Subcutaneous adipose tissue (tissue), 4 donors: ENCODE data around the gene MLYCD. TPM values are rescaled to one million over a fixed set of nuclear protein-coding genes. Genes with fewer than 3 reads are reported as not detected.

Source experiments
- total RNA-seq, 4 donors: library from RNA; depleted of rRNA; stranded (reverse); fragments of >200 nt; gene quantifications; one replicate each; pipeline ENCODE4 v1.1.0, GENCODE V29; 2016
- TF ChIP-seq, protein P1 (sequence below): fragments of 450-650 bp; IDR thresholded peaks from one replicate; pipeline ENCODE4 v1.5.1; 2016; ENCODE audit warnings: low read depth, mild to moderate bottlenecking, control low read depth, antibody characterized with exemption, moderate library complexity

Gene MLYCD
- total RNA-seq, 4 donors from 2014 or later: 10.0 to 30.9 (median 11.5) TPM

DNA sequence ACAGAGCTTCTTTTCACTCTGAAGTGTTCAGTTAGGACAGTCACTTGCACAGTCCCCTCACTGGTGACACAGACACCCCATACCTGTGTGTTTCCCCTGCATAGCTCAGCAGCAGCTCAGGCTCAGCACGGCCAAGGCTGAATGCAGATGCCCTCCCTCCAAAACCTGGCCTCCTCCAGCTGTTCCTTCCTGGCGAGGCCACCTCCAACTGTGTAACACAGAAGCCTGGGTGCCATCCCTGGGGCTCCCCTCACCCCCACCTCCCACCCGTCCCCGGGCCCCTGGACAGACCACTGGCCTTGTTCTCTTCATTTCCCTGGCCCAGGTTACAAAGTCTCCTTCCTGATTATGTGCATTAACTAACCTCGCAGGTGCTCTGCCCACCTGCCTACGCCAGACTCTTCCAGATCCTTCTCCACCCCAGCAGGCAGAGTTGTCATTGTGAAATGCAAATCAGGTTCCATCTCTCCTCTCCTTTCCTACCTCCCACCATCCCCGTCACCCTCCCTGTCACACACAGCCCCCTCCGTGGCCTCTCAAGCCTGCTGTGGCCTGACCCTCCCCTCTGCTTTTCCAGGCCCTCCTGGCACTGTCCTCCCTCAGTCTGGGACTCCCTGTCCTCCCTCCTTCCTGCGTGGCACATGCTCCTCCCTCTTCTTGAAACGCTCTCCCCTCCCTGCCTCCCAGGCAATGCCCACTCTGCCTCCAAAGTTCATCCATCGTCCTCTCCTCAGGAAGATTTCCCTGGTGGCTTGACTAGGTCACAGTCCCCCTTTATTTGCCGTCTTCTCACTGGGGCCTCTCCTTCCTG lies 26.4 kb downstream of the MLYCD start:
- TF ChIP-seq, protein P1, sequence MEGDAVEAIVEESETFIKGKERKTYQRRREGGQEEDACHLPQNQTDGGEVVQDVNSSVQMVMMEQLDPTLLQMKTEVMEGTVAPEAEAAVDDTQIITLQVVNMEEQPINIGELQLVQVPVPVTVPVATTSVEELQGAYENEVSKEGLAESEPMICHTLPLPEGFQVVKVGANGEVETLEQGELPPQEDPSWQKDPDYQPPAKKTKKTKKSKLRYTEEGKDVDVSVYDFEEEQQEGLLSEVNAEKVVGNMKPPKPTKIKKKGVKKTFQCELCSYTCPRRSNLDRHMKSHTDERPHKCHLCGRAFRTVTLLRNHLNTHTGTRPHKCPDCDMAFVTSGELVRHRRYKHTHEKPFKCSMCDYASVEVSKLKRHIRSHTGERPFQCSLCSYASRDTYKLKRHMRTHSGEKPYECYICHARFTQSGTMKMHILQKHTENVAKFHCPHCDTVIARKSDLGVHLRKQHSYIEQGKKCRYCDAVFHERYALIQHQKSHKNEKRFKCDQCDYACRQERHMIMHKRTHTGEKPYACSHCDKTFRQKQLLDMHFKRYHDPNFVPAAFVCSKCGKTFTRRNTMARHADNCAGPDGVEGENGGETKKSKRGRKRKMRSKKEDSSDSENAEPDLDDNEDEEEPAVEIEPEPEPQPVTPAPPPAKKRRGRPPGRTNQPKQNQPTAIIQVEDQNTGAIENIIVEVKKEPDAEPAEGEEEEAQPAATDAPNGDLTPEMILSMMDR: no peak

DNA sequence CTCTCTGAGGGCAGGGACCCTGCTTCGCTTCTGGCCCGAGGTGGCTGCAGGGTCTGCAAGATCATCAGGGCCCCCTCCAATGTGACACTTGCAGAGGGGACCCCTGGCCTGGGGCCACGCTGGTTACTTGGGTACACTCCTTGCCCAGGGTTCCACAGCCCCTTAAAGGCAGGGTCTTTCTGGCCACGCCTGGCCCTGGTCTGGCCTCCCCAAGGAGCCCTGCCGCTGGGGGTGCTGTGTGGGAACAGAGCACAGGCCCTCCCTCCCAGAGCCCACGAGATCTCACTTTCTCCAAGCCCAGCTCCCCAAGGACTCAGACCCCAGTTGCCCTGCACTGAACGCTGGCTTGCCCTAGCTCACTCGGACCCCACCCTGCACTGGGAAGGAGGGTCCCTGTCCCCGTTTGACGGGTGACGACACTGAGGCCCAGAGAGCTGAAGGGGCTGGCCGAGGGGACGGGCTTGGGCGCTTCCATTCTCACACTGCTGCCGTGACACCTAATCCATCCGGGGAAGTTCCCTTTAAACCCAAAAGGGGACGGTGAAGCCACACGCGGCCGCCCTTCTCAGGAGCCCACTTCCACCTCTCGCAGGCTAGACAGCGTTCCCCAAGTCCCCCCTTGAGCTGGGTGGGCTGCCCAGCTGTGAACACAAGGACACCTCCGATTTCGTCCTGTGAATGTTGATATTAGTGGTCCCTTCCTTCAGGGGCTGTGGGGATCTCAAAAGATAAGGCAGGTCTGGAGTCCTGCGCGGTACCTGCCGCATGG lies 27.2 kb downstream of the MLYCD start:
- TF ChIP-seq, protein P1: no peak

DNA sequence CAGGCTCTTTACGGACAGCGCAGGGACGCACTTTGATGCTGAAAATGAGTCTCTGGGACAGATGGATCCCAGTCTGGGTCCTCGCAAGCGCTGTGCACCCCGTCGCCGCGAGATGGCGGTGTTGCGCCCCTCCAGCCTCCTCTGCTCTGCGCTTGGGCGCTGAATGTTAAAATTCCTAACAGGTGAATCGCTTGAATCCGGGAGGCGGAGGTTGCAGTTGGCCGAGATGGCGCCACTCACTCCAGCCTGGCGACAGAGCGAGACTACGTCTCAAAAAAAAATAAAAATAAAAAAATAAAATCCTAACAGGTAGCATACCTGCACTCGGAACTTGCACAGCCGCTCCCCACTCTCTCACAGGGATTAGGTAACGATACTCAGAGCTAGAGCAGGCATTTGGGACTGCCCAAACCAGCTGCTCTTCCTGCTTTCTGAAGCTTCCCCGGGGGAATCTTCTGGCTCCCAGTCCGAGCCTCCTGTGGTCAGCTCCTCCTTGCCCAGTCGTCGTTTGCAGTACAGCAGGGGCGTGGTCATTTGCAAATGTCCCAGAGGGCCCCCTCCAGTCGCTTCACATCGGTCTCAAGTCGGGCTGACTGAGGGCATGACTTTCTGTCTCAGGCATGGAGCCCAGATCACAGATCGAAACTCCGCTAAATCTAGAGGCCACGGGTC lies 27.9 kb downstream of the MLYCD start:
- TF ChIP-seq, protein P1: no peak

DNA sequence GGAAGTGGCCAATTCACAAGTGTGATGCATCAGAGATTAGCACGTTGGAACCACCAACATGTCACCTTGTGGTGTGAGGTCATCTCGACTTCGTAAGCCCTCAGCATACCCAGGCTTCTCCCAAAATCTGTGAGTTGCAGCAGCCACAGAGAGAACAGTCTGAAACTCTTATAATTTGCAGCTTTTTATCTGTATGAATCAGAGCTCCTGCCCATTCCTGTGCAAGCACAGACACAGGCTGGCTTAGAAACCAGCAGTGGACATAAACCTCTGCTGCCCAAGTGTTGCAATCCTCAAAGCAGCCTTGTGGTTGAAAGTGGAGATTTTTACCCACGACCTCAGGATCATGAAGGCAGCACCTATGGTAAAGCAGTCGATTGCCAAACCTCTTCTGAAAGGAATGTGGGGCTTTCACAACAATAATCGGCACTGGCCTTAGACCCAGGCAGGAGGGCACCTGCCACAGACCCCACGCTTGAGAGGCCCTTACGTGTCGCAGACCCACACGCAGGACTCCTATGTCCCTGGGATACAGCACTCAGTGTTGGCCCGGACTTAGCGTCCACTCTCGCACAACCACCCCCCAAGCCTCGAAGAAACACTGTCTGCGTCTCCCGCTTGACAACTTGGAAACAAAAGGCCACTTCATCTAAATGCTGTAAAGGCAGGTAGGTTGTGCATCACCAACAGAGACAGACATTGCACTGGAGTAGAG lies 29.6 kb downstream of the MLYCD start:
- TF ChIP-seq, protein P1: no peak

DNA sequence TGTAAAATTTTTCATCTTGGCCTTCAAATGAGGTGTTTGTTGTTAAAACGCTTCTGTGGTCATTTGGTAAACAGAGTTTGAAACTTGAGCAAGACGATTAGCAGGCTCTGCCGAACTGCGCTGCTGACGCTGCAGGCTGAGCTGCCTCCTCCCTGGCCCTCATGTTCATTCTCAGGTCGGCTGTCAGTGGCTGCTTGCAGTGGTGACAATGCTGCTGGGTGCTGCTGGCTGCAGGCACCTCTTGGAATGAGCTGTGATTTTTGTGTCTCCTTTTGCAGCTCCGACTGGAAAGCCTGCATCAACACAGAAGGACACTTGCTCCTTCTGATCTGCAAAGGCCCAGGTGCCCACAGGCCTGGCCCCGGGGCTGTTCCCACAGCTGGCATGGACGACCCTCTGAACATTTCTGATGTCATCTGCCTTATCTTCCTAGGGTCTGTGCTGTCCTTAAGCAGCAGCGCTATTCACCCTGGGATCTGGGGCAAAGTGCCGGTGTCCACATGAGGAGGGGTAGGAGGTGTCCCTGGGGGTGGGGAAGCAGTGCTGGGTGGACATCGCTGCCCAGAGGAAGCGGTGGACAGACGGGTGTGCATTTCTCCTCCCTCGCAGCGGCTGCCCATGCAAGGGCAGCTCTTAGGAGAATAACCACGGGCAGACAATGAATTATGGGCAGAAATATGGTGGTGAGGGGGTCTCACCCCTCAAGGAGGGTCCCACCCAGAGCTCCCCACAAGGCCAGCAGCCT lies 31.1 kb downstream of the MLYCD start:
- TF ChIP-seq, protein P1: no peak

DNA sequence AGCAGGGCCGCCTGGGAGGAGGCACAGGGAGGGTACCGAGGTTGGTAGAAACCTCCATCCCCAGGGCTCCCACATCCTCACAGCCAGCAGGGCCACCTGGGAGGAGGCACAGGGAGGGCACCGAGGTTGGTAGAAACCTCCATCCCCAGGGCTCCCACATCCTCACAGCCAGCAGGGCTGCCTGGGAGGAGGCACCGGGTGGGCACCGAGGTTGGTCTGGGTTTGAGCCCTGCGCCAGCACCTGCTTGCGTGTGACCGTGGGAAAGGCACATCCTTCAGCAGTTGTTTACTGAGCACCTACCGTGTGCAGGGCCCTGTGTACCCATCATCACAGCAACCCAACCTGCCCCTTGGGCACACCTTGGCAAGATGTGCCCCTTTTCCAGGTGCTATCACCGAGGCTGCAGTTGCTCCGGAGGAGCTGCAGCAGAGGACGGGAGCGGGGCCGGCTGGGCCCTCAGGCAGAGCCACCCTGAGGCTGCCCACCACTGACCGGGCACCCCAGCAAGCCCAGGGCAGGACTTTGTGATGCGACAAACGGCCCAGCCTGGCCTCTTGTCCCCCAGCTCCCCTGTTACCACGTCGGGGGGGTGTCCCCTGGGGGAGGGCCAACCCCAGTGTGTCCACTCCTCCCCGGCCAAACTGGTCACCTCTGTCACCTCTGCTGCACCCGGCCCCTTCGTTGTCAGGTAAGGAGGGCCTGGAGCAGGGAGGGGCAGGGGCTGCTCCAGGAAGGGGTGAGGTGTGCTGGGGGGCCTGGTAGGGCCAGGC lies 32.0 kb downstream of the MLYCD start:
- TF ChIP-seq, protein P1: no peak
